GM12873 (cell line): ENCODE measurements around the gene RASD2.

ENCODE experiments used
- TF ChIP-seq, protein P1 (sequence below): IDR thresholded peaks from 2 replicates; pipeline ENCODE4 v1.5.1; 2012; ENCODE audit warnings: low read depth, mild to moderate bottlenecking, moderate library complexity, low read length, control low read depth; ENCODE audit not compliant: insufficient read depth; ENCODE audit errors: missing control alignments

Gene RASD2

DNA sequence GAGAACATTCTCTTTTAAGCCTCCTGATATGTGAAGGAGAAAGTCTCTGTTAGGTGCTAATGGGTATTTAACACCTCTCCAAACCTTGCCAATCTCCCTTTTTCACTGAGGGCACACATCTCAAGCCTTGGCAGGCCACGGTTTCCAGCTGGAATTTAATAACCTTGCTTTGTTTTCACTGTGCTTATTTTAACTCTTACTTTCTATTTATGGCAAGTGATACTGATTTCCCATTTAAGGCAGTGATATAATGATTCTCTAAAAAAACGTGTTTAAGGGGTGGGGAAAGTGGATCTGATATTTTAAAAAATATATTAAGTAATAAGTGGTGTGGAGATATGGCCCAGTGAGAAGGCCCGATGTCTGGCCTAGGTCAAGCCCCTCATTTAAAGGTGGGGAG lies 1.1 kb upstream of the RASD2 start:
- TF ChIP-seq, protein P1, sequence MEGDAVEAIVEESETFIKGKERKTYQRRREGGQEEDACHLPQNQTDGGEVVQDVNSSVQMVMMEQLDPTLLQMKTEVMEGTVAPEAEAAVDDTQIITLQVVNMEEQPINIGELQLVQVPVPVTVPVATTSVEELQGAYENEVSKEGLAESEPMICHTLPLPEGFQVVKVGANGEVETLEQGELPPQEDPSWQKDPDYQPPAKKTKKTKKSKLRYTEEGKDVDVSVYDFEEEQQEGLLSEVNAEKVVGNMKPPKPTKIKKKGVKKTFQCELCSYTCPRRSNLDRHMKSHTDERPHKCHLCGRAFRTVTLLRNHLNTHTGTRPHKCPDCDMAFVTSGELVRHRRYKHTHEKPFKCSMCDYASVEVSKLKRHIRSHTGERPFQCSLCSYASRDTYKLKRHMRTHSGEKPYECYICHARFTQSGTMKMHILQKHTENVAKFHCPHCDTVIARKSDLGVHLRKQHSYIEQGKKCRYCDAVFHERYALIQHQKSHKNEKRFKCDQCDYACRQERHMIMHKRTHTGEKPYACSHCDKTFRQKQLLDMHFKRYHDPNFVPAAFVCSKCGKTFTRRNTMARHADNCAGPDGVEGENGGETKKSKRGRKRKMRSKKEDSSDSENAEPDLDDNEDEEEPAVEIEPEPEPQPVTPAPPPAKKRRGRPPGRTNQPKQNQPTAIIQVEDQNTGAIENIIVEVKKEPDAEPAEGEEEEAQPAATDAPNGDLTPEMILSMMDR = no peak

- TF ChIP-seq, protein P1 = no peak
Observed at GRCh38 chr22:35539910-35540594, 579 bp upstream of the RASD2 start.

- TF ChIP-seq, protein P1 = no peak
Observed at GRCh38 chr22:35541254-35541748, 670 bp downstream of the RASD2 start.

DNA sequence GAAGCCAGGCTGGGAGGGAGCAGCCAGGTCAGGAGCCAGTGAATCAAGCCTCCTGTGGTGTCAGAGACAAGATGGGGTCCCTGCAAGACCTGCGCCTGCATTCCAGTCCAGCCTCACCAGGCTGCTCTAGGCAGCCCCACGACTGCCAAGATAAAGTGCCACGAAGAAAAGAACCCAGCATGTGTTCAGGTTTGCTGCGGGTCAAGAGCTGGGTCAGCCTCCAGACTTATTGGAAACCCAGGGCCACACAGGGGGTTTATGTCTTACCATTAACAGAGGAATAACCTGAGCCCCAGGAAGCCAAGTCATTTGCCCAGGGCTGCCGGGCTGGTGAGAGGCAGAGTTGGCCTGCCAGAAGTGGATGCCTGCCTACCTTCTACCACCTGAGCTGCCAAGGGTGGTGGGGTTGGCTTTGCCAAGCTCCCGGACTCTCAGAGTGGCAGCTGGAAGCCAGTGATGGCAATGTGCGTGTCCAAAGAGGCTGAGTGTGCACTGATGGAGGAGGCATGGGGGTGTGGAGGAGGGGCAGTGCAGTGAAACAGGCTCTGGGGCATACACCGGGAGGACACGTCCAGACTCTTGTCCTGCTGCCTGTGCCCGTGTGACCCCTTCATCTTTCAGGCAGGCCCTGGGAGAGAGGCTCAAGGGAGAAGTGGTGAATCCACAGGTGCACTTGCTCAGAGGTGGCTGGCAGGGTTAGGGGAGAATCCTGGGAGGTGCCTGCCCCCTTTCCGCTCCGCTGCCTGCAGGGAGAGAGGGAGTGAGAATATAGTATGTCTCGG lies 1.7 kb downstream of the RASD2 start:
- TF ChIP-seq, protein P1 = no peak

DNA sequence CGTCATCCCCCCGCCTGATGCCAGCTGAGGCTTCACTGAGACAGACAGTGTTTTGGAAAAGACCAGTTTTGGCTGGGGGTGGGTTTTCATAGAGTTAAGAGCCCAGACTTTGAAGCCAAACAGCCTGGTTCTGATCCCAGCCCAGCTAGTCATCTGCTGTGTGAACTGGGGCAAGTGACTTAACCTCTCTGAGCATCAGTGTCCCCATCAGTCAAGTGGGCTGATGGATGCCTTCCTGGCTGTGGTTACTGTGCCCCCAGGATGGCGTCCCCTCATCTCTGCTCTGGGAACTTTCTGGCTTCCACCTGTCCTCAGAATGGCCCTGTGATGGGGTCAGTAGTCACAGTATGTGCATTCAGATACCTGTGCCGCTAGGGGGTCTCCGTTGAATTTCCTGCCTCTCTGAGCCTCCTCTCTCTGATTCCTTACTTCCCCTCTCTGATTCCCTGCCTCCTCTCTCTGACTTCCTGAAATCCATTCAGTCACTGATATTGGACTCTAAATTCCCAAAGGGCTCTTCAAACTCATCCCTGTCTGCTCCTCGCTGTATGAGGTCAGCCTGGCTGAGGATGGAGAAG lies 2.4 kb downstream of the RASD2 start:
- TF ChIP-seq, protein P1 = no peak

- TF ChIP-seq, protein P1 = no peak
Observed at GRCh38 chr22:35543702-35544101, 3.1 kb downstream of the RASD2 start.

- TF ChIP-seq, protein P1 = no peak
Observed at GRCh38 chr22:35544189-35544588, 3.6 kb downstream of the RASD2 start.
